SJSA1 (cell line): ENCODE data around the gene RTN4RL1. TPM values are rescaled to one million over a fixed set of nuclear protein-coding genes. Genes with fewer than 3 reads are reported as not detected.

Experiments
- DNase-seq, 2 experiments: peaks; one replicate each; pipeline ENCODE4 v3.0.0-alpha.2; 2015 to 2020; ENCODE audit warnings: low spot score in 2 of 2, low read depth in 1 of 2
- H3K27ac ChIP-seq: fragments of 250-450 bp; sonication (Bioruptor Pico); 2 replicates; pipeline ENCODE4 v1.5.1; 2020; ENCODE audit warnings: mild to moderate bottlenecking, moderate library complexity
- H3K27me3 ChIP-seq: fragments of 250-450 bp; sonication (Bioruptor Pico); replicated peaks from 2 replicates; pipeline ENCODE4 v1.5.1; 2020; ENCODE audit warnings: mild to moderate bottlenecking, moderate library complexity
- H3K36me3 ChIP-seq: fragments of 250-450 bp; sonication (Bioruptor Pico); 2 replicates; pipeline ENCODE4 v1.5.1; 2020; ENCODE audit warnings: mild to moderate bottlenecking
- H3K4me1 ChIP-seq: fragments of 250-450 bp; sonication (Bioruptor Pico); replicated peaks from 2 replicates; pipeline ENCODE4 v1.6.1; 2021; ENCODE audit warnings: mild to moderate bottlenecking
- H3K4me3 ChIP-seq: fragments of 250-450 bp; sonication (Bioruptor Pico); 2 replicates; pipeline ENCODE4 v1.5.1; 2020; ENCODE audit warnings: mild to moderate bottlenecking
- H3K9me3 ChIP-seq: fragments of 250-450 bp; sonication (Bioruptor Pico); replicated peaks from 2 replicates; pipeline ENCODE4 v1.5.1; 2020; ENCODE audit warnings: mild to moderate bottlenecking
- total RNA-seq: library from RNA; depleted of rRNA; stranded (reverse); fragments of >200 nt; shearing (Covaris generic); gene quantifications from 2 replicates; pipeline ENCODE4 v1.2.3, GENCODE V29; 2014

The RTN4RL1 gene
- total RNA-seq, 1 experiment from 2014 or later = not detected

DNA sequence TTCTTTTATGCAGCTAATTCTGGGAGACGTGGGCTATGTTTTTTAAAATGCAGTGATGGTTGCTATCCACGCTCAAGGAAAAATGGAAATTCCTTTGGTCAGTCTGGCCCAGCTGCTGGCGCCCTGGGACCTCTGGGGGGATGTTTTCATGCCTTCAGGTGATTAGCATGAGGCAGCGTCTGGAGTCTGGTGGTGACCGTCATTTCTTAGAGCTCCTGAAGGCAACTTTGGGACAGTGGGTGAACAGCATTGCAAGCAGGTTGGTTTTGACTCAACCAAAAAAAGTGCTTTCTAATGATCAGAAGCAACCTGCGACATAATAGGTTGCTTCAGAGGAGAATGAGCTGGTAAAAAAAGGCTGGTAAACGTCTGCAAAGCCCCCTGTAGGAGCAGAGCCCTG, 113.0 kb downstream of the RTN4RL1 start:
- Histone ChIP-seq H3K9me3 (no peaks in the 10 kb centered on the region), H3K4me1 (peaks cover 6% of the 10 kb centered on the region), H3K27me3 (peaks cover 60% of the 10 kb centered on the region), H3K4me3 (no peak overlapping the region), H3K27ac (no peak overlapping the region), H3K36me3 (no peaks in the 10 kb centered on the region)
- no peak for DNase-seq

GRCh38 chr17:1909985-1910384, 115.1 kb downstream of the RTN4RL1 start:
- H3K4me1 ChIP-seq = peaks cover 6% of the 10 kb centered on the region
- no peaks in the 10 kb centered on the region for H3K9me3 ChIP-seq
- H3K36me3 ChIP-seq = no peaks in the 10 kb centered on the region
- DNase-seq = no peak
- no peak overlapping the region for H3K4me3 ChIP-seq
- no peak overlapping the region for H3K27ac ChIP-seq
- peaks cover 67% of the 10 kb centered on the region for H3K27me3 ChIP-seq

DNA sequence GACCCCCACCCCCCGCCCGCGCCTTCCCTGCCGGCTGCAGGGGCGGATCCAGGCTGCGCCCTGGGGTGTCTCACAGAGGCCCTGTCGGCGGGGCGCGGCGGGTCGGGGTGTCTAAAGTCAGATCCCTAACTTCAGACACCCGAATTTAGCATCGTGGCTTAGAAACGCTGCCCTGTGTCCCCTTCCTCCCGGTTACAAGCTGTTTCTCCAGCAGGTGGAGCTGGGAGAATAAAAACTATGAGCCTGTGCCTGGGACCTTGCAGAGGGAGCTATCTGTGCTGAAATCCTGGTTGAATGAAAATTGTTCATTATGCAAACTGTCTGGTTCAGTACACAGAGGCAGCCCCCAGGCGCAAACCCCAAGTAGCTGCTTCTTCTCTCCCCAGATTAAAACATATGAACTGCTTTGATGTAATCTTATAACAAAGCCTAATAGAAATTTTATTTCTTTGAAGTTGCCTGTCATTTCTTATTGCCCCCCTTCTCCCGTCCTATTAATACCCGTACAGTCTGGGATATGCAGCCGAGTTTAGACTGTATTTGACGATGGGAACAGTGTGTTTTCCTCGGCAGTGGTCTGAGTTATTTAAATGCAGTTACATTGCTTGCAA, 116.3 kb downstream of the RTN4RL1 start:
- no peak overlapping the region for H3K4me3 ChIP-seq
- H3K36me3 ChIP-seq = no peaks in the 10 kb centered on the region
- H3K9me3 ChIP-seq = no peaks in the 10 kb centered on the region
- peaks cover 6% of the 10 kb centered on the region for H3K4me1 ChIP-seq
- peak; percentile 44 to 55 for DNase-seq
- no peak overlapping the region for H3K27ac ChIP-seq
- peaks cover 70% of the 10 kb centered on the region for H3K27me3 ChIP-seq

DNA sequence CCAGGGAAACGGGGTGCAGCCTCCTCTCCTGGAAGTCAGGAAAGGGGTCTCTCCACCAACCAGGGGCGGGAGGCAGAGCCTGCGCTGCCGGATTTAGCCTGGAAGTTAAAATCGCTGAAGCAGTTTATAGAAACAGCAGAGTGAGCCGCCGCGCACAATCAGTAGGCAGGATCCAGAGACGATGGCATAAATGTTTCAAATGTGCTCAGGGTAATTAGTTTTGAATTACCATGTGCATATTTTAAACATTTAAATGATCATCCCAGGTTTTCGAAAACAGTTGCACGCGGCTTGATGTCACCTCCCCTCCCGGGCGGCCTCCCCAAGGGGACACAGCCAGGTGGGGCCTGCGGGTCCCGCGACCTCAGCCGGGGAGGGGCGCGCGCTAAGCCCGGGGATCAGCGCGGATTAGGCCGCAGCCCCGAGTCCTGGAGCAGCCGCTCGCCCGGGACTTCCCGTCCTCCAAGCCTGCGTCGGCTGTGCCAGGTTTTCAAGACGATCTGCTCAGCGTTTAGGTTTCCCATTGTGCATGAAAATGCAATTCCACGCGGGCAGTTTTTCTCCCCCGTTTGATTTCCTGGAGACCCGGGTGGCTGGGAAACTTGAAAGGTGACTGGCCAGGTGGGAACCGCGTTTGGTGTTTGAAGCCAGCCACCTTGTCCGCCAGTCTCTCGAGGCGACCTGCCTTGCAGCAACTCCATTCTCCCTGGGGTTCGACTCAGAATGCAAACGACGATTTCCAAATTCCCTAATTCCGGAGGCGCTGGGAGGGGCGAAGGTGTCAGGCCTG, 117.0 kb downstream of the RTN4RL1 start:
- Histone ChIP-seq H3K9me3 (no peaks in the 10 kb centered on the region), H3K4me3 (no peak overlapping the region), H3K36me3 (no peaks in the 10 kb centered on the region), H3K4me1 (peaks cover 6% of the 10 kb centered on the region), H3K27ac (no peak overlapping the region), H3K27me3 (peaks cover 68% of the 10 kb centered on the region)
- DNase-seq = no peak

DNA sequence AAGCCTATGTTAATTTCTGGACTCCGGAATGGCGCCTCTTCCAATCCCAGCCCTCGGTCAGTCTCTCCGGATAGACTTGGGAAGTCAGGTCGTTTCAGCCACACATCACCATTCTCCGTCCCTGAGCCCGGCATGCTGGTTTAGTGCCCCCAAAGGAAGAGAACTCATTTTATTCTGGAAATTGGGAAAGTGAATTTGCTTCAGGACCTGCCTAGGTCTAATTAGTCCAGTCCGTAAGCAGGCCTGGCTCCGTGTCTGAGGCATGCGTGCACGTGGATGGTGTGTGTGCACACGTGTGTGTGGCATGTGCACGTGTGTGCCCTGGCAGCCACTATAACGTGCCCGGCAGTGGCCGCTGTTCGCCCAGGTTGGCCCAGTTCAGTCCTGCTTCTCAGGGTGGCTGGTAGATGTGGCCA, 117.9 kb downstream of the RTN4RL1 start:
- no peak for DNase-seq

GRCh38 chr17:1906662-1907101, 118.5 kb downstream of the RTN4RL1 start:
- no peaks in the 10 kb centered on the region for H3K36me3 ChIP-seq
- H3K27me3 ChIP-seq = peaks cover 55% of the 10 kb centered on the region
- no peak for DNase-seq
- no peak overlapping the region for H3K4me3 ChIP-seq
- no peak overlapping the region for H3K27ac ChIP-seq
- no peaks in the 10 kb centered on the region for H3K9me3 ChIP-seq
- H3K4me1 ChIP-seq = peaks cover 6% of the 10 kb centered on the region

More for the DNA sequence above, 117.9 kb downstream of the RTN4RL1 start:
- no peaks in the 10 kb centered on the region for H3K9me3 ChIP-seq
- H3K4me3 ChIP-seq = no peak overlapping the region
- no peak overlapping the region for H3K27ac ChIP-seq
- peaks cover 6% of the 10 kb centered on the region for H3K4me1 ChIP-seq
- H3K36me3 ChIP-seq = no peaks in the 10 kb centered on the region
- H3K27me3 ChIP-seq = peaks cover 59% of the 10 kb centered on the region

- H3K4me3 ChIP-seq = no peak overlapping the region
- H3K27me3 ChIP-seq = peaks cover 52% of the 10 kb centered on the region
- H3K36me3 ChIP-seq = no peaks in the 10 kb centered on the region
- H3K27ac ChIP-seq = no peak overlapping the region
- no peak for DNase-seq
- H3K9me3 ChIP-seq = no peaks in the 10 kb centered on the region
- peaks cover 6% of the 10 kb centered on the region for H3K4me1 ChIP-seq
These were observed 119.8 kb downstream of the RTN4RL1 start for GRCh38 chr17:1905190-1905913.

DNA sequence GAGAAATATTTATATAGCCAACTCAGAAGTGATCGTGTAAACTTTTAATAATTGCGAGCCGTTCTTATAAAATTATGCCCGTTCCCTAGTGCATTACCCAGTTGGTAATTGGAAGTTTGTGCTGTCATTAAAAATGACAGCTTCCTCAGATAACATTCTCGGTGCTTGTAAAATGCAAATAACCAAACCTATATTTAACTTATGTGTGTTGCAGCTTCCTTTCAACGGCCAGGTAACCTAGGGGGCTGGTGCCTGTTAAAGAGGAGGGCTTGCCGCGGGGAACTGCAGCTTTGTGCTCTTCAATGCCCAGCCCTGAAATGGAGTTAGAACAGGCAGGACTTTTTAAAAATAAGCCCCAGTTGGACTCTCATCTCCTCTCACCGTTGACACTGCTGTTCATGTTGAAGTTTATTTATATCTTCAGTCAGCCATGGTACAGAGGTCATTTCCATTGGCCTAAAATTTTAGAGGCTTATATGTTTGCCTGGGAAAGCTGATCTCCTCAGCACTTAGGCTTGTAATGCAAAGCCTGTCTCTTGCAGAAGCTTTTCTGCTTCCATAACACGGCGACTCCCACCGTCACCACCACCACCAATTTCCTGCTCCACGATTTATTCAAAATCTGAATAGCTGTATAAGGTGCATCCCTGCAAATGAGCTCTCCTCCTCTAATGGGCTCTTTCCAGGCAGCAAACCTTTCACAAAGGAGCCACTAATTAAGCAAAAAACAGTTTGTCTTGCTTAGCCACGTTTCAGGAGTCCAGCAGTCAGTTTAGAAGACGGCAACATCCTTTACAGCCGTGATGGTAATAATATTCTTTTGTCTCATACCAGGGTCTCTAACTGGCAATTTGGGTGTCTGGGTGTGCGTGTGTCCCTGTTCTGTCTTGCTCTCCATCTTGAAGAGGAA, 120.6 kb downstream of the RTN4RL1 start:
- H3K4me1 ChIP-seq = peaks cover 6% of the 10 kb centered on the region
- H3K4me3 ChIP-seq = no peak overlapping the region
- H3K27ac ChIP-seq = no peak overlapping the region
- no peaks in the 10 kb centered on the region for H3K9me3 ChIP-seq
- peaks cover 2% of the 10 kb centered on the region for H3K36me3 ChIP-seq
- no peak for DNase-seq
- H3K27me3 ChIP-seq = peaks cover 46% of the 10 kb centered on the region

- peaks cover 45% of the 10 kb centered on the region for H3K36me3 ChIP-seq
- no peak overlapping the region for H3K27ac ChIP-seq
- H3K27me3 ChIP-seq = peaks cover 1% of the 10 kb centered on the region
- DNase-seq = no peak
- no peaks in the 10 kb centered on the region for H3K9me3 ChIP-seq
- H3K4me1 ChIP-seq = no peaks in the 10 kb centered on the region
- no peak overlapping the region for H3K4me3 ChIP-seq
These were observed 125.6 kb downstream of the RTN4RL1 start for GRCh38 chr17:1899403-1900000.

- no peak for DNase-seq
- Histone ChIP-seq H3K4me1 (no peaks in the 10 kb centered on the region), H3K27ac (no peak overlapping the region), H3K27me3 (no peaks in the 10 kb centered on the region), H3K9me3 (no peaks in the 10 kb centered on the region), H3K4me3 (no peak overlapping the region), H3K36me3 (peaks cover 50% of the 10 kb centered on the region)
These were observed 126.3 kb downstream of the RTN4RL1 start for GRCh38 chr17:1898872-1899271.

DNA sequence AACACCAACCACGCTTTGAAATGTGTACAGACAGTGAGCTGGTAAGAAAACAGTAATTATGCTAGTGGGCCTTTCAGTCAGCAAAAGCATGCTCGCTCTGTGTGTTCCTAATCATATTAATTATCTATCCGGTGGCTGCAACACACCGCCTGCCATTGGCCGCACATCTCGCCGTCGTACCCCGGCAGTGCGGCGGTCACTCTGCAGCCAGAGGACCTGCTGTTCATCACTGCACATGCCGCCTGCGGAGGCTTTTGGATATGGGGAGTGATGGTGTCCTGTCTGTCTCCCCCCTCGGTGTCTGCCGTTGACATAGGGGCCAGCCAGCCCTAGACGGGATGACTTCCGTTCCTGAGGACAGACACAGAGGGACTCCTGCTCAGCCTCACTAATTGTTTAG, 126.8 kb downstream of the RTN4RL1 start:
- no peak for DNase-seq
- H3K27me3 ChIP-seq = no peaks in the 10 kb centered on the region
- no peak overlapping the region for H3K4me3 ChIP-seq
- peaks cover 53% of the 10 kb centered on the region for H3K36me3 ChIP-seq
- no peaks in the 10 kb centered on the region for H3K4me1 ChIP-seq
- no peaks in the 10 kb centered on the region for H3K9me3 ChIP-seq
- H3K27ac ChIP-seq = no peak overlapping the region

DNA sequence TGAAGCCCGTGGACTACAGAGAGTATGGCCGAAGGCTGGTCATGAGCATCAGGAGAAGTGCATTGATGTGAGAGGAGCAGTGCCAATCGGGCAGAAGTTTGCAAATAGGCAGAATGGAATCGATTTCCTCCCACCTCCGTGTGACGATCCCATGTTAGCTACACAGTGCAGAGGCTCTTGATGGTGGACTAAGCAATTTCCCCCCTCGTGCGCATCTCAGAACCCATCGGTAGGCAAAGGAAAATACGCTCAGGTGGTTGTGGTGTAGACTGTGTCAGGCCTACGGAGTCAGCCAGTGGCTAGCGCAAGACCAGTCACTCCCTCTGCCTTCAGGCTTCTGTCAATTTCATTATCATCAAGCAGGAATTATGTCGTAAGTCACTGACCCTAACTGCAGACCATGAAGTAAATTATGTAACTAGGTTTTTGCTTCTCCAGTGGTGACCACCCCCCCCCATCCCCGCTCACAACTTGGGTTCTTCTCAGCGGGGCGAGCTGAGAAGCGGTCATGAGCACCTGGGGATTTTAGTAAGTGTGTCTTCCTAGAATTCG, 128.0 kb downstream of the RTN4RL1 start:
- H3K4me3 ChIP-seq = no peak overlapping the region
- H3K9me3 ChIP-seq = no peaks in the 10 kb centered on the region
- H3K36me3 ChIP-seq = peaks cover 63% of the 10 kb centered on the region
- DNase-seq = no peak
- no peaks in the 10 kb centered on the region for H3K27me3 ChIP-seq
- no peak overlapping the region for H3K27ac ChIP-seq
- H3K4me1 ChIP-seq = no peaks in the 10 kb centered on the region
